ENCODE results near the gene HTR2C.
"Not testable (repeated sequence)": the region's sequence is repeated elsewhere in the genome, so short reads cannot be mapped to it uniquely, and the experiment has no call there.

Gene HTR2C

DNA sequence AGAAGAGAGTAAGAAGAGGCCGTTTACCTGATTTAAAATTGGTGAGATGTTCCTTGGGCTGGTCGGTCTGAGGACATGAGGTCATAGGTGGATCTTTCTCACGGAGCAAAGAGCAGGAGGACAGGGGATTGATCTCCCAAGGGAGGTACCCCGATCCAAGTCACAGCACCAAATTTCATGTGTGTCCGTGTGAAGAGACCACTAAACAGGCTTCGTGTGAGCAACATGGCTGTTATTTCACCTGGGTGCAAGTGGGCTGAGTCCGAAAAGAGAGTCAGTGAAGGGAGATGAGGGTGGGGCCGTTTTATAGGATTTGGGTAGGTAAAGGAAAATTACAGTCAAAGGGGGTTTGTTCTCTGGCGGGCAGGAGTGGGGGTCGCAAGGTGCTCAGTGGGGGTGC lies 22.7 kb downstream of the HTR2C start:
- not testable (repeated sequence) for H3K9me3 ChIP-seq (ENCODE audit: low read length); H3K4me3 ChIP-seq (ENCODE audit: low read depth in 1 of 2, low read length in 2 of 2); H3K4me1 ChIP-seq (ENCODE audit: insufficient read depth, low read length); H3K9ac ChIP-seq (ENCODE audit: low read length); H3K27ac ChIP-seq (ENCODE audit: low read depth, low read length); H3K27me3 ChIP-seq (ENCODE audit: control insufficient read depth in 1 of 2, insufficient read depth in 2 of 2, low read length in 2 of 2); H3K36me3 ChIP-seq (ENCODE audit: insufficient read depth, low read length)

DNA sequence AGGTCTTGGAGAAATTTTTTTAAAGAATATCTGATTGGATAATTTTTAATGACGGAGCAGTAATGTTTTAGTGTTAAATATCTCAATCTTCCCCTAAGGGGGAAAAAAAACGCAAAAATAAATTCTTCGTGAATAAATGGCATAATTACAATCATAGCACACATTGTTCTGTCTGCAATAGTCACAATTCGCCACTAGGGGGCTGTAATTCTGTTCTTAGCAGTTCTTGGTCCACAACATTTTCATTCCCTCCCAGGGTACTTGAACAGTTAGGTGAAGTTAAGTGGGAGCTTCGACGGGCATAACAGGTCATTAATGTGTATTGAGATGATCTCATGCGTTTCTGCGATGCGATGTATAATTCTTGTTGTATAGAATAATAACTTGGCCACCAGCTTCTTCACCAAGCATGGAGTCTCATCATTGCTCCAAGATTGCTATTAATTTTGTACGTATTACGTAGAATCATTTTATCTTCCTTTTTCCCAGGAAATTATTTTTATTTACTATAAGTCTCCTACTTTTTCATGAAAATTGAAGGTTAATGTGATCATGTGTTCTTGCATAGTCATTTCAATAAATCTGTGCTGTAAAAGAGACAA lies 27.2 kb downstream of the HTR2C start:
- Histone ChIP-seq H3K4me3 (ENCODE audit: low read depth in 1 of 2, low read length in 2 of 2) (no peak overlapping the region), H3K9me3 (ENCODE audit: low read length) (no peaks in the 10 kb centered on the region), H3K36me3 (ENCODE audit: insufficient read depth, low read length) (no peaks in the 10 kb centered on the region), H3K27ac (ENCODE audit: low read depth, low read length) (no peak overlapping the region), H3K4me1 (ENCODE audit: insufficient read depth, low read length) (no peaks in the 10 kb centered on the region), H3K27me3 (ENCODE audit: control insufficient read depth in 1 of 2, insufficient read depth in 2 of 2, low read length in 2 of 2) (no peaks in the 10 kb centered on the region), H3K9ac (ENCODE audit: low read length) (no peak overlapping the region)

- H3K27me3 ChIP-seq (ENCODE audit: control insufficient read depth in 1 of 2, insufficient read depth in 2 of 2, low read length in 2 of 2) = no peaks in the 10 kb centered on the region
These were observed 31.9 kb downstream of the HTR2C start for GRCh38 chrX:114615765-114616164.

GRCh38 chrX:114619874-114620273 lies 36.0 kb downstream of the HTR2C start:
- H3K27me3 ChIP-seq (ENCODE audit: control insufficient read depth in 1 of 2, insufficient read depth in 2 of 2, low read length in 2 of 2) = no peaks in the 10 kb centered on the region
- no peaks in the 10 kb centered on the region for H3K9me3 ChIP-seq (ENCODE audit: low read length)
- H3K4me1 ChIP-seq (ENCODE audit: insufficient read depth, low read length) = no peaks in the 10 kb centered on the region
- no peak overlapping the region for H3K27ac ChIP-seq (ENCODE audit: low read depth, low read length)
- H3K9ac ChIP-seq (ENCODE audit: low read length) = no peak overlapping the region
- no peaks in the 10 kb centered on the region for H3K36me3 ChIP-seq (ENCODE audit: insufficient read depth, low read length)
- no peak overlapping the region for H3K4me3 ChIP-seq (ENCODE audit: low read depth in 1 of 2, low read length in 2 of 2)

More at GRCh38 chrX:114615765-114616164, 31.9 kb downstream of the HTR2C start:
- Histone ChIP-seq H3K27ac (ENCODE audit: low read depth, low read length) (no peak overlapping the region), H3K36me3 (ENCODE audit: insufficient read depth, low read length) (no peaks in the 10 kb centered on the region), H3K9me3 (ENCODE audit: low read length) (no peaks in the 10 kb centered on the region), H3K9ac (ENCODE audit: low read length) (no peak overlapping the region), H3K4me1 (ENCODE audit: insufficient read depth, low read length) (no peaks in the 10 kb centered on the region), H3K4me3 (ENCODE audit: low read depth in 1 of 2, low read length in 2 of 2) (no peak overlapping the region)

DNA sequence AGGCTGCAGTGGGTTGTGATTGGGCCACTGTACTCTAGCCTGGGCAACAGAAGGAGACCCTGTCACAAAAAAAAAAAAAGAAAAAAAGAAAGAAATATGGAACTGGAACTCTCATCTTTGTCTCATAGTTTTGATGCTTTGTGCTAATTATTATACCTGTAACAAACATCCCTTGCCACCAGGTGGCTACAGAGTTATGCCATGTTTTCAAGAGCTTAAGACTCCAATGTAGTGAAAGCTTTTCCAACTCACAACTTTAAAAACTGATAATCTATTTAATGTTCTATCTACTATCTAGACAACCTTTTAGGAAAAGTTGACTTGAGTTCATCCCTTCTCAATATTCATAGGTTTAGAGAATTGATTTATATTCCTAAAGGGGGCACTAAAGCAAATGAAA lies 42.4 kb downstream of the HTR2C start:
- Histone ChIP-seq H3K27me3 (ENCODE audit: control insufficient read depth in 1 of 2, insufficient read depth in 2 of 2, low read length in 2 of 2) (peaks cover 0 to 6% of the 10 kb centered on the region in 2 donors), H3K9ac (ENCODE audit: low read length) (no peak overlapping the region), H3K4me3 (ENCODE audit: low read depth in 1 of 2, low read length in 2 of 2) (no peak overlapping the region), H3K36me3 (ENCODE audit: insufficient read depth, low read length) (no peaks in the 10 kb centered on the region), H3K27ac (ENCODE audit: low read depth, low read length) (no peak overlapping the region), H3K9me3 (ENCODE audit: low read length) (no peaks in the 10 kb centered on the region), H3K4me1 (ENCODE audit: insufficient read depth, low read length) (no peaks in the 10 kb centered on the region)

DNA sequence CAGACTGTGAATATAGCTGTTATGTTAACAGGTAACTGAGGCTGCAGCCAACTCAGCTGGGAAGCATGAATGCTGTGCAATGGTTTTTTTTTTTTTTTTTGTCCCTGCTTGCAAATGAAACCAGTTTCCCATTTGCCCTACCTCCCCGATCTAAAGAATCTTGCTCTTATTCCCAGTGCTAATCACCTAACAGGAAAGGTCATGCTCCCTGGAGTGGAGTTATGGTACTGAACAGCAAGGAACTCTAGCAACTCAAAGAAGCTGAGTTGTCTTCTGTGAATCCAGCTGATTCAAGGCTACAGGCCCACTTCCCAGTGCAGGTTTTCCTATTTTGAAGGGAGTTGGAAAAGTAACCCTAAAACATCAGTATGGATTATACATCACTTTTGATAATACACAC lies 52.1 kb downstream of the HTR2C start:
- Histone ChIP-seq H3K27ac (ENCODE audit: low read depth, low read length) (no peak overlapping the region), H3K4me3 (ENCODE audit: low read depth in 1 of 2, low read length in 2 of 2) (no peak overlapping the region), H3K4me1 (ENCODE audit: insufficient read depth, low read length) (no peaks in the 10 kb centered on the region), H3K36me3 (ENCODE audit: insufficient read depth, low read length) (no peaks in the 10 kb centered on the region), H3K27me3 (ENCODE audit: control insufficient read depth in 1 of 2, insufficient read depth in 2 of 2, low read length in 2 of 2) (no peaks in the 10 kb centered on the region), H3K9ac (ENCODE audit: low read length) (no peak overlapping the region), H3K9me3 (ENCODE audit: low read length) (no peaks in the 10 kb centered on the region)

- Histone ChIP-seq H3K36me3 (ENCODE audit: insufficient read depth, low read length) (no peaks in the 10 kb centered on the region), H3K9ac (ENCODE audit: low read length) (no peak overlapping the region), H3K4me3 (ENCODE audit: low read depth in 1 of 2, low read length in 2 of 2) (no peak overlapping the region), H3K4me1 (ENCODE audit: insufficient read depth, low read length) (no peaks in the 10 kb centered on the region), H3K27me3 (ENCODE audit: control insufficient read depth in 1 of 2, insufficient read depth in 2 of 2, low read length in 2 of 2) (no peaks in the 10 kb centered on the region), H3K27ac (ENCODE audit: low read depth, low read length) (no peak overlapping the region), H3K9me3 (ENCODE audit: low read length) (no peaks in the 10 kb centered on the region)
These were observed 66.5 kb downstream of the HTR2C start for GRCh38 chrX:114650351-114650750.

- Histone ChIP-seq H3K9ac (ENCODE audit: low read length) (no peak overlapping the region), H3K4me3 (ENCODE audit: low read depth in 1 of 2, low read length in 2 of 2) (no peak overlapping the region), H3K27ac (ENCODE audit: low read depth, low read length) (no peak overlapping the region), H3K4me1 (ENCODE audit: insufficient read depth, low read length) (no peaks in the 10 kb centered on the region), H3K36me3 (ENCODE audit: insufficient read depth, low read length) (no peaks in the 10 kb centered on the region), H3K9me3 (ENCODE audit: low read length) (no peaks in the 10 kb centered on the region), H3K27me3 (ENCODE audit: control insufficient read depth in 1 of 2, insufficient read depth in 2 of 2, low read length in 2 of 2) (peaks cover 0 to 2% of the 10 kb centered on the region in 2 donors)
These were observed 91.5 kb downstream of the HTR2C start for GRCh38 chrX:114675365-114675764.

GRCh38 chrX:114700533-114700932 lies 116.6 kb downstream of the HTR2C start:
- not testable (repeated sequence) for H3K36me3 ChIP-seq (ENCODE audit: insufficient read depth, low read length); H3K4me3 ChIP-seq (ENCODE audit: low read depth in 1 of 2, low read length in 2 of 2); H3K27ac ChIP-seq (ENCODE audit: low read depth, low read length); H3K27me3 ChIP-seq (ENCODE audit: control insufficient read depth in 1 of 2, insufficient read depth in 2 of 2, low read length in 2 of 2); H3K9ac ChIP-seq (ENCODE audit: low read length); H3K4me1 ChIP-seq (ENCODE audit: insufficient read depth, low read length); H3K9me3 ChIP-seq (ENCODE audit: low read length)

GRCh38 chrX:114709406-114709805 lies 125.5 kb downstream of the HTR2C start:
- Histone ChIP-seq H3K27ac (ENCODE audit: low read depth, low read length) (no peak overlapping the region), H3K9ac (ENCODE audit: low read length) (no peak overlapping the region), H3K9me3 (ENCODE audit: low read length) (no peaks in the 10 kb centered on the region), H3K4me3 (ENCODE audit: low read depth in 1 of 2, low read length in 2 of 2) (no peak overlapping the region), H3K27me3 (ENCODE audit: control insufficient read depth in 1 of 2, insufficient read depth in 2 of 2, low read length in 2 of 2) (no peaks in the 10 kb centered on the region), H3K36me3 (ENCODE audit: insufficient read depth, low read length) (no peaks in the 10 kb centered on the region), H3K4me1 (ENCODE audit: insufficient read depth, low read length) (no peaks in the 10 kb centered on the region)

- Histone ChIP-seq H3K36me3 (ENCODE audit: insufficient read depth, low read length) (no peaks in the 10 kb centered on the region), H3K4me3 (ENCODE audit: low read depth in 1 of 2, low read length in 2 of 2) (no peak overlapping the region), H3K27ac (ENCODE audit: low read depth, low read length) (no peak overlapping the region), H3K9ac (ENCODE audit: low read length) (no peak overlapping the region), H3K4me1 (ENCODE audit: insufficient read depth, low read length) (no peaks in the 10 kb centered on the region), H3K27me3 (ENCODE audit: control insufficient read depth in 1 of 2, insufficient read depth in 2 of 2, low read length in 2 of 2) (no peaks in the 10 kb centered on the region), H3K9me3 (ENCODE audit: low read length) (no peaks in the 10 kb centered on the region)
These were observed 126.7 kb downstream of the HTR2C start for GRCh38 chrX:114710571-114710970.

GRCh38 chrX:114712466-114712865 lies 128.6 kb downstream of the HTR2C start:
- Histone ChIP-seq H3K9ac (ENCODE audit: low read length) (no peak overlapping the region), H3K27ac (ENCODE audit: low read depth, low read length) (no peak overlapping the region), H3K4me3 (ENCODE audit: low read depth in 1 of 2, low read length in 2 of 2) (no peak overlapping the region), H3K27me3 (ENCODE audit: control insufficient read depth in 1 of 2, insufficient read depth in 2 of 2, low read length in 2 of 2) (no peaks in the 10 kb centered on the region), H3K9me3 (ENCODE audit: low read length) (no peaks in the 10 kb centered on the region), H3K36me3 (ENCODE audit: insufficient read depth, low read length) (no peaks in the 10 kb centered on the region), H3K4me1 (ENCODE audit: insufficient read depth, low read length) (no peaks in the 10 kb centered on the region)
